Activated CD4-positive, alpha-beta T cell treated with anti-CD3 and anti-CD28 coated beads for 1 hour (primary cell): Measurements from ENCODE around the gene FBXW4.

Experiments
- DNase-seq: peaks from one replicate; pipeline ENCODE4 v3.0.0-alpha.2; 2020

The FBXW4 gene

DNA sequence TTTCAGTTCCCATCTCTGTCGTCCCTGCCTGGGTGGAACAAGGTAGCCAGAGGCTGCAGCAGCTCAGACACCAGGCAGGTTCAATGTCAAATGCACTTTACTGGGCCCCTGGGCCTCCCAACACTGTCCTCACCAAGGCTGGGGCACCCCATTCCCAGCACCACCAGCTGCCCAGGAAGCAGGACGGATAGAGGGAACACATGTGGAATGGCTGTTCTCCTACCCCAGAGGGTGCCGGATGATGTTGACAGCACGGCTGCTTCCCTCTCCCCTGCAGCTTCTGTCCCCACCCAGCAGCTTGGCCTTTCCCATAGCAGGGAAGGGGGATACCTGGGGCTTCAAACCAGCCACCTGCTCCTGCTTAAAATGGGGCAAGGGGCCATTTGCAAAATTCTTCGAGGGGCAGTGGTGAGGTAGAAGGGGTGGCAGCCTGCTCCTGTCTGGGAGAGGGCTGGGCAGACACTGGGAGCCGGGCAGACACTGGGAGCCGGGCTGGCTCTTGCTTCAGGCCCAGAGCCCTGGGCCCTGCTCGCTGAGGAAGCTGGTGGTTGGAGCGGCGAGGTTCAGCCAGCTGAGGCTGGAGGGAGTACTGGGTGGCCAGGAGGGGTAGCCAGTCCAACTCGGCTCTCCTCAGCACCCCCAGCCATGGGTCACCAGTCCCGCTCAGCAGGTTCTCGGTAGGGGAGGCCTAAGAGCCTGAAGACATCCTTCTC is 116.0 kb downstream of the FBXW4 start:
- DNase-seq, result no peak

- no peak for DNase-seq
These were observed 116.8 kb downstream of the FBXW4 start for GRCh38 chr10:101578192-101578591.

GRCh38 chr10:101577121-101577871 is 117.7 kb downstream of the FBXW4 start:
- no peak for DNase-seq

- no peak for DNase-seq
These were observed 118.6 kb downstream of the FBXW4 start for GRCh38 chr10:101576211-101576863.

GRCh38 chr10:101575580-101576210 is 119.3 kb downstream of the FBXW4 start:
- DNase-seq, result no peak

DNA sequence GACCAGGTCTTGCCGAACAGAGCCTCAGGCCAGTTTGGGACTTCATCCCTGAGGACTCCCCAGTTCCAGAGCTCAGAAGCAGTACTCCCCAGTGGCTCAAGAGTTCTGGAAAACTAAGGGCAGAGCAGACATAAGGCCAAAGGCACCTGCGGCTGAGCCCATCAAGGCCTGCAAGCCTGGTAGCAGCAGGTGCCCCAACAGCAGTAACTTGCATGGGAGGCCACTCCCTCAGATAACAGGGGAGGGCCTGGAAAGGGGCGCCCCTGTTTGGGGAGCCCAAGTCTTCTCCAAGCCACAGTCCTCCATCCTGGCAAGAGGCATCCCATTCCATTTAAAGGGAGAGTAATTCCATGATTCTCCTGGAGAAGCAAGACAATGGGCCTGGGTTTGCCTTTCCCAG is 119.9 kb downstream of the FBXW4 start:
- no peak for DNase-seq

DNA sequence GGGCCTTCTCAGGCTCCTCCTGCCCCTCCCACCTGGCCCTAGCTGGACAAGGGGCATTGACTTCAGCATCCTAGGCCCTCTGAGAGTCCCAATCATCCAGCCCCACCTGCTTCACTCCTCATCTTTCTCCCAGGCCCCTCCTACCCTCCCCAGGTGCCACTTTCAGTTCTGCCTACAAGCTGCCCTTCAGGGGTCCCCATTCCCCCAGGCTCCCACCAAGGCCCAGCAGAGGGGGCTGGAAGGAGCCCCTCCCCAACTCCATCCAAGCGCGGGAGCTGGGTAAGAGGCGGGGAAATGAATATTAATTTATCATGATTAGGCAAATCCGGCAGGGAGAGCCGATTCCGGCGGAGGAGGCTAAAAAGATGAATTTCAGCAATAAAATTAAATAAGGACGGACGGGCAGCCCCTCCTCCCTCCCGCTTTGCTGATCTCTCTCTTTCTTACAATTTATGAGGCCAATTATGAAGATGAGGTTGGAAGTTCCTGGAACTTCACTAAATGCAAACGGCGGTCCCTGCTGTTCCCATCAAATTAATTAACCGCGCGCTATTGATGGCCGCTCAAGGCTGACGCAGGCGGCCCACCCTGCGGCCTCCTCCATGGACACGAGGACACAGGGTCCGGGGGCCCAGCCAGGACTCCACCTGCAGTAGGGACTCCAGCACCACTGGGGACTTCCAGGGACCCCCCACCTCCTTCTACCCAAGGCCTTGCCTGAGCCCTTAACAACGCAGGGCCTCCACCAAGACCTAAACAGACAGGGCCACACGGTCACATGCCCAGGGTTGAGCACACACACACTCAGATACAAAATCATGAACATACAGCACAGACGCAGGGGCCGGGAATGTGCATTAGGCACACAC is 120.9 kb downstream of the FBXW4 start:
- DNase-seq, result no peak

GRCh38 chr10:101572785-101573184 is 122.2 kb downstream of the FBXW4 start:
- DNase-seq, result no peak

DNA sequence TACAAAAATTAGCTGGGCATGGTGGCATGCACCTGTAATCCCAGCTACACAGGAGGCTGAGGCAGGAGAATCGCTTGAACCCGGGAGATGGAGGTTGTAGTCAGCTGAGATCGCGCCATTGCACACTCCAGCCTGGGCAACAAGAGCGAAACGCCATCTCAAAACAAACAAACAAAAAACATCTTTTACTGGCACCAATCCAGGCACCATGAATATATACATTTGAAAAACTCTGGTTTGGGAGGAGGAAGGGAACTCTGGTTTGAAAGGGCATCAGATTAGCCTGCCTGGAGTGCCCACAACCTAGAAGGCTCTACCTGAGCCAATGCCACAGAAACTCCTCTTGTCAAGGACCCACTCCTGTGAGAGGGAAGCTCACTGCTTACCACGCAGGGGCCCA is 122.8 kb downstream of the FBXW4 start:
- DNase-seq, result no peak

GRCh38 chr10:101571271-101571925 is 123.6 kb downstream of the FBXW4 start:
- DNase-seq, result no peak

DNA sequence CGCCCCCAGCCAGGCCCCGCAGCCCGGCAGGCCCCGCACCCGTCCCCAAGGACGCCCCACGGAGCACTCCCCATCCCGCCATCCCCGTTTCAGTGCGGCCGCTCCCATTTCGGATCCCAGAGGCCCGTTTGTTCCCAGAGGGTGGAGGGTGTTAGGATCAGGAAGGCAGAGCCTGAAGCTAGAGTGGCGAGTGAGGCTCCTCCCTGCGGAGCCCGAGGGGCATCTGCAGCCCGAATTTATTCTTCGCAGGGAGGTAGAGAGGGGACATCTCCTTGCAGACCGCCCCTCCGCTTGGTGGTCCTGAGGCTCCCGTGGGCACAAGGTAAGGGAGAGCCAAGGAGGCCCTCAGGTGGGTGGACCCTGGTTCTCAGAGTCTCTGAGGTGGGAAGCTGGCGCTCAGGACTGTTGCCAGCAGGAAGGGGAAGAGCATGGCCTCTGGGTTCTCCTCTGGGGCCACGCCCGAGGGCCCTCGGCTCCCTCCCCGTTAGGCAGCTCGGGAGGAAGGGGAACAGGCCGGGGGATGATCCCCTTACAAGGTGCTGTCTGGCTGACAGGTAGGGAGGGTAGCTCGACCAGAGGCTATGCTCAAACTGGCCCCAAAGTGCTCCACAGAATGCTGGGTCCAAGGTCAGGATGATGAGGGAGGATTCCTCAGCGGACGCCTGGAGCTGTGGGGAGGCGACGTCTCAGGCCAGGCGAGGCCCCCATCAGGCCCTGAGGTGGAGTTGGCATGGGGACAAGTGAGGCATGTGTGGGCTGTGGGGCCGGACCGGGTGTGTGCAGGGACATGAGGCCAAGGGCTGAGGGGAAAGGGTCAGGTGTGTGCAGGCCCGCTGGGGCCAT is 124.3 kb downstream of the FBXW4 start:
- DNase-seq, result no peak

DNA sequence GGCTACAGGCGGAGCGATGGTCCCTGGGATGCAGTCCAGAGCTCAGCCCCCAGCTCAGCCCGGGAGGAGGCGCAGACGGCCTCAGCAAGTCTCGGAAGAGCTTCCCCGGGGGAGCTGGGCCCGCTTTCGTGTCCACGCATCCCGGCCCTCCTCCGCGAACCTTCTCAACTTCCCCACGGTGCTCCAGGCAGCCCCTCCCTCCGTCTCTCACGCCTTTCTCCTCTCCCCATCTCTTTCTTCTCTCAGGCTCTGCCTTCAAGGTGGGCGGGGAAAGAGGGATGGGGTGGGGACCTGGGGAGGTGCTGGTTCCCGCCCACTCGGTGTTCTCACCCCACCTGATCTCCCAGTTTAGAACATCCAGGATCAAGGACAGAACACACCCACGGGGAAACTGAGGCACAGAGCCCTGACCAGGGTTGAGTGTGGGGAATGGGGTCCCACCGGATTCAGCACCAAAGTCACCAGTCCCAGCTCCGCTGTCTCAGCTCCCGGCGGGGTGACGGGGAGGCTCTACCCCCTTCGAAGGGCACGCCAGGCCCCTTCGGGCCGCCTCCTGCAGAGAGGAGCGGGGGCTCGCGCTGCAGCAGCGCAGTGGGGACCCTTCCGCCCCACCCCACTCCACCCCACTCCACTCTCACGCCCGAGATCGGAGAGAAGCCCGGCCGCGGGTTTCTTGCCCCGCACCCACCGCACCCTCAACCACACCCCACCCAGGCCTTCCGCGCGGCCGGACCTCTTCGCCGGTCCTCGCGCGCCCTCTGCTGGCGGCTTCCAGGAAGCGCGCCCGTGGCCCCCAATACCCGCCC is 125.1 kb downstream of the FBXW4 start:
- DNase-seq, result peak; percentile 67

- no peak for DNase-seq
These were observed 125.7 kb downstream of the FBXW4 start for GRCh38 chr10:101569323-101569621.

GRCh38 chr10:101568054-101568745 is 126.8 kb downstream of the FBXW4 start:
- no peak for DNase-seq

- DNase-seq, result no peak
These were observed 127.6 kb downstream of the FBXW4 start for GRCh38 chr10:101567165-101568006.

DNA sequence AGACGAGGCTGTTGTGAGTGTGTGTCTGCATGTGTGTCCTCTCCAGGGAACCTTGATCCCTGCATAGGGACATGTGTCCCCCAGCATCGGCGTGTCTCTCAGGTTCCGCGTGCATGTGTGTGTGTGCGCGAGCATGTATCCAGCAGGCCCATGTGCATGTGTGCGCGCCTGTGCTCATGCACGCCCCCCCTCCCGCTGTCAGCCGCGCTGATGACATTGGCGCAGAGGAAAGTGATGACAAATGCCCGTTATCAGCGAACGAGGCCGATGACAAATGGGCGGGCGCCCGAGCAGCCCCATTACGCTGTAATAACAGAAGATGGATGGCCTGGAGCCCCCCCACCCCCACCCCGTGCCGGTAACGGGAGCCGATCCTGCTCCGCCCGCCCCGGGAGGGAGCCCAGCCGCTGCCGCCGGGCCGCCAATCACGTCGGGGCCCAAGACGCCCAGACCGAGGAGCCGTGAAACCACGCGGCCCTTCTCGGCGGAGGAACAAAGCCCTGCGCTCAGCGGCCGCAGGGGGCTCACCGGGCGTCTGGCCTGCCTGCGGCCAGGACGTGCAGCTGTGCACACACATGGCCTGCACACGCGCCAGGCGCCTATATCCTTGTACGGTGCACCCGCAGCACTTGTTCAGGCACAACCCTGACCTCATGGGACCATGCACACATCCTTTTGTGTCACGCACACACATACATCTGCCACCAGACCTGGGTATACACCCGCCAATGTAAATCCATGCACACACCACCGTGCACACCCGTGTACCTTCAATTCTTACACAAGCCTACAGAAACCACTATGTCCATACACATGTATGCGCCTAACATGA is 128.4 kb downstream of the FBXW4 start:
- no peak for DNase-seq

GRCh38 chr10:101565936-101566332 is 129.0 kb downstream of the FBXW4 start:
- DNase-seq, result no peak
